Measurements from ENCODE around the gene OR2J2.
"Not testable (repeated sequence)": the region's sequence is repeated elsewhere in the genome, so short reads cannot be mapped to it uniquely, and the experiment has no call there.

The OR2J2 gene

GRCh38 chr6:29170607-29171006, at the start of gene OR2J2:
OR2J2 (plus strand) TSS chr6:29170907; CDS start chr6:29173636, 2,729 bp downstream.
- DNase-seq (ENCODE audit: low read depth) = not testable (repeated sequence)

DNA sequence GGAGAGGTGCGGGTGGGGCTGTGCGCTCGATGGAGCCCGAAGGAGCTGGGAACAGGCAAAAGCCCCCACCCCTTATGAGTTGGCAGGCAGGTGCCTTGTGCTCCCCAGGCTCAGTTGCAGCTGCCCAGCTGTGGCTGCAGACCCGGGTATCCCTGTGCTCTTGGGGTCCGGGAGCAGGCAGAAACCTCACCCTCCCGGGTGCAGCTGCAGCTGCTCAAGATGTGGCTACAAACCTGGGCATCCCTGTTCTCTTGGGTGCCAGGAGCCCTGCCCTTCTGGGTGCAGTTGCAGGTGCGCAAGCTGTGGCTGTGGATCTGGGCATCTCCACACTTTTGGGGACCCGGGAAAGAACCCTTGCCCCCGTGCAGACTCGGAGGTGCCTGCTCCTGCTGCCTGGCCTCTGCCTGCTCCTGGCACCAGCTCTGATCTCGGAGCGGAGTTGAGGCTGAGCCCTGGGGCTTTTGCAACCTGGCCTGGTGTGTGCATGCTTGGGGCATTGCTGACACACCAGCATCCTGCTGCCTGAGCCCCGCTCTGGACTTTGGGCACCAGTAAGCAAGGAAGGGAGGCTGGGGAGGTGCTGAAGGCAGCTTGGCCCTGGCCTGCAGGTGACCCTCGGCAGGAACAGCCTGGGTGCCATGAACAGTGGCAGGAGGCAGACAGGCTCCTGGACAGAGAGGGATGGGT, 41.2 kb upstream of the OR2J2 start:
- no peak for DNase-seq (ENCODE audit: low read depth)

GRCh38 chr6:29130644-29131043, 40.1 kb upstream of the OR2J2 start:
- DNase-seq (ENCODE audit: low read depth) = no peak

- DNase-seq (ENCODE audit: low read depth) = no peak
These were observed 39.0 kb upstream of the OR2J2 start for GRCh38 chr6:29131691-29132090.

GRCh38 chr6:29137724-29138123, 33.0 kb upstream of the OR2J2 start:
- DNase-seq (ENCODE audit: low read depth) = no peak

DNA sequence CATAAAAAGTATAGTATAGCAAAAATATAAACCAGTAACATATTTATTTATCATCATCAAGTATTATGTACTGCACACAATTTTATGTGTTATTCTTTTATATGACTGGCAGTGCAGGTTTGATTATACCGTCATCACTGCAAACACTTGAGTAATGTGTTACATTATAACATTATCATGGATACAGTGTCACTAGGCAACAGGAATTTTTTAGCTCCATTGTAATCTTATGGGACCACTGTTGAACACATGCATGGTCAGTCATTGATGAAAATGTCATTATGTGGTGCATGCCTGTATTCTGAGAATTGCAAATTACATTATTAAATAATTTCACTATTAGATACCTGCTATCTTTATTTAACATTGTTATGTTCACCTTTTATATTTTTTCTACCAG, 29.1 kb upstream of the OR2J2 start:
- no peak for DNase-seq (ENCODE audit: low read depth)

- DNase-seq (ENCODE audit: low read depth) = no peak
These were observed 28.4 kb upstream of the OR2J2 start for GRCh38 chr6:29142309-29142708.

- no peak for DNase-seq (ENCODE audit: low read depth)
These were observed 24.5 kb upstream of the OR2J2 start for GRCh38 chr6:29146179-29146578.

- DNase-seq (ENCODE audit: low read depth) = no peak
These were observed 23.6 kb upstream of the OR2J2 start for GRCh38 chr6:29147074-29147473.

DNA sequence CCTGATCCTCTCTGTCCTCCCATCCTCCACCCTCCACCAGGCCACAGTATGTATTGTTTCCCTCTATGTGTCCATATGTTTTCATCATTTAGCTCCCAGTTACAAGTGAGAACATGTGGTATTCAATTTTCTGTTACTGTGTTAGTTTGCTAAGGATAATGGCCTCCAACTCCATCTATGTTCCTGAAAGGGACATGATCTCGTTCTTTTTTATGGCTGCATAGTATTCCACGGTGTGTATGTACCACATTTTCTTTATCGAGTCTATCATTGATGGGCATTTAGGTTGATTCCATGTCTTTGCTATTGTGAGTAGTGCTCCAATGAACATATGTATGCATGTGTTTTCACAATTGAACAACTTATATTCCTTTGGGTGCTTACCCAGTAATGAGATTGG, 21.3 kb upstream of the OR2J2 start:
- not testable (repeated sequence) for DNase-seq (ENCODE audit: low read depth)

DNA sequence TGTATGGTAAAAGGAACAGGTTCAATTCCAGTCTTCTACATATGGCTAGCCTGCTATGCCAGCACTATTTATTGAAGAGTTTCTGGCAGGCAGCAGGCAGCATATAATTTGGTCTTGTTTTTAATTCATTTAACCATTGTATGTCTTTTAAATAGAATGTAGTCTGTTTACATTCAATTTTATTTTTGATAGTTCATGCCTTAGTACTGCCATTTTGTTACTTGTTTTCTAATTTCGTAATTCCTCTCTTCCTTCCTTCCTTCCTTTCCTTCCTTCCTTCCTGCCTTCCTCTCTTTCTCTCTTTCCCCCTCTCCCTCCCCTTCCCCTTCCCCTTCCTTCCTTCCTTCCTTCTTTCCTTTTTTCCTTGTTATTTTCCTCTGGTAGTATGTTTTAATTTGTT, 17.6 kb upstream of the OR2J2 start:
- DNase-seq (ENCODE audit: low read depth) = no peak

- not testable (repeated sequence) for DNase-seq (ENCODE audit: low read depth)
These were observed 15.5 kb upstream of the OR2J2 start for GRCh38 chr6:29155182-29155581.

GRCh38 chr6:29159922-29160321, 10.8 kb upstream of the OR2J2 start:
- not testable (repeated sequence) for DNase-seq (ENCODE audit: low read depth)

DNA sequence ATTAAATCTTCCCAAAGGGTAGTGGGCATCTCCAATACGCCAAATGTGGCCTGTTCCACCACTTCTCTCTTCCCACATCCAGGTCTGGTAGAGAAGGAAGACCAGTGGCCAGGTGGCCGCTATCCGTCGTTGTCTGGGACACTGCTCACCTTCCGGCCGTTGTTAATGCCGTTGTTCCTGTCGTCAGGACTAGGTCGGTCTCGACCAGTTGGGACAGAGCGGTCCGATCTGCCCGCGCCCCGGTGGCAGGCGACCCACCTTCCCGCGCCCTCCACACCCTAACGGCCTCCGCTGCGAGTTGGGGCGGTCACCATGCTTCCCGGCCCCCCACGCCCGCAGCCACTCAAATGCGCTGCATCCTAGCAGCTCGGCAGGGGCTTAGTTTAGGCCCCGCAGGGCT, 5.1 kb upstream of the OR2J2 start:
- not testable (repeated sequence) for DNase-seq (ENCODE audit: low read depth)

DNA sequence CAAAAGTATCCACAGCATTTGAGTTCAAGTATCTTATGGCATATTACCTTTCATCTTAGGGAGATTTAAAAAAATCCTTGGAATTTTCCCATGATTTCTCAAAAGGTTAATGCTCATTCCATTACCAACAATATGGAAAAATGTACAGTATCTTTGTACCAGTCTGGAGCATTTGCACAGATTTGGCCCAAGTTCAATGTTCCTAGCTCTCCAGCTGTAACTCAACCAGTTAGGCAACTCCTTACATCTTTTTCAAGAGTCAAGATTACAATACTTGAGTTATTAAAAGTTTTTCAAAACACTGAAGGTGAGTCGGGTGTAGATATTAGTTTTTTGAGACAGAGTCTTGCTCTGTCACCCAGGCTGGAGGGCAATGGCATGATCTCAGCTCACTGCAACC, 1.0 kb downstream of the OR2J2 start:
- DNase-seq (ENCODE audit: low read depth) = no peak

DNA sequence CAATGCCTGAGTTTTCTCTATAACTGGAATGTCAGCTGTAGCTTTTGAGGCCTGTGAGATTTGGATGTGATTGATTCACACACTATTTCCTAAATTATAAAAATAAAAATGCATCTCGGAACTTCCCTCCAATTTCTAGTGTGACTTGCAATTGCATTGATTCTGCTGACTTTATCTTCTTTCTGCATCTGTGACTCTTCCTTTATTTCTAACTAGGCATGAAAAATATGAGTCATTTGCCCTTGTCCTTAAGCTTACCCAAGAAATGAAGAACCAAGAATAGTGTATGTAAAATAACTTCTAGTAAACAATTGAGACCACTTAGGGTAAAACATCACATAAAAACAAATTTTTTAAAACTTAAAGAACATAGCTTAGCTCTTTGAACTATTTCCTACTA, 12.9 kb downstream of the OR2J2 start:
- DNase-seq (ENCODE audit: low read depth) = no peak

- DNase-seq (ENCODE audit: low read depth) = not testable (repeated sequence)
These were observed 18.0 kb downstream of the OR2J2 start for GRCh38 chr6:29188659-29189058.

DNA sequence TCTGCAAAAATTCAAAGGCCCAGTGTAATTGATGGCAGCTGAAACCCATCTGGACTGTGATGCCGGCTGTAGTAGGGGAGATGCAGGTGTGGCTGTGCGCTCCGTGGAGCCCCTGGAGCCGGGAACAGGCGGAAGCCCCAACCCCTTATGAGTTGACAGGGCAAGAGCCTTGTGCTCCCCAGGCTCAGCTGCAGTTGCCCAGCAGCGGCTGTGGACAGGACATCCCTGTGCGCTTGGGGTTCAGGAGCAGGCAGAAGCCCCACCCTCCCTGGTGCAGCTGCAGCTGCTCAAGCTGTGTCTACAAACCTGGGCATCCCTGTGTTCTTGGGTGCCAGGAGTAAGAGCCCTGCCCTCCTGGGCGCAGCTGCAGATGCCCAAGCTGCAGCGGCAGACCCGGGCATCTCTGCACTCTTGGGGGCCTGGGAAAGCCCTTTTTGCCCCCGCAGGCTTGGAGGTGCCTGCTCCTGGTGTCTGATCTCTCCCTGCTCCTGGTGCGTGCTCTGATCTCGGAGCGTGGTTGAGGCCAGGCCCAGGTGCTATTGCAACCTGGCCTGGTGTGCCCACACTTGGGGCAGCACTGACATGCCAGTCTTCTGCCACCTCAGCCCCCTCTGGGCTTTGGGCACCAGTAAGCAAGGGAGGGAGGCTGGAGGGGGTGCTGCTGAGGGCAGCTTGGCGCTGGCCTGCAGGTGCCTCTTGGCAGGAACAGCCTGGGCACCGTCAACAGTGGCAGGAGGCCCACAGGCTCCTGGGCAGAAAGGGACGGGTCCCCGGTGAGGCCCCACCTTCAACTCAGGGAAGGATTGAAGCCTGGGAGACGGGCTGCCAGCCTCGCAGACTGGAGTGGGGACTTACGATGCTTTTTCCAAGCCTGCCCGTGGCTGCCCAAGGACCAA, 30.3 kb downstream of the OR2J2 start:
- DNase-seq (ENCODE audit: low read depth) = no peak

- no peak for DNase-seq (ENCODE audit: low read depth)
These were observed 31.3 kb downstream of the OR2J2 start for GRCh38 chr6:29201966-29202365.

DNA sequence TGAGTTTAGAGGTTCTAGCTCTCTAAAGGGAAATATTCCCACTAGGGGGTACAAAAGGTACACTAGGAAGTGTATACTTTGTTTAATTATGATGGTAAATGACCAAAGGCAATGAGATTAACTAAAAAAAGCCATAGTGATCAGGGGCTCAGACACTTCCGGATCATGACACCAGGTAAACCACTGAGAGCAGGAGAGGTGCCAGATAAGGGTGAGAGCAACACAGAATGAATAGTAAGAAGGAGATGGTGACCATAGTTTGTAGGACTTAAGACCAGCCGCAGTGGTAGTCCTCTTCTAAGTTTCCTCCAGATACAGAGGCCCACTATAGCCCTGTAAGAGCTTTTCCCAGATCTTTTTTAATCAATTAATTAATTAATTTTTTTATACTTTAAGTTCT, 40.8 kb downstream of the OR2J2 start:
- no peak for DNase-seq (ENCODE audit: low read depth)

- no peak for DNase-seq (ENCODE audit: low read depth)
These were observed 45.8 kb downstream of the OR2J2 start for GRCh38 chr6:29216528-29216927.

- DNase-seq (ENCODE audit: low read depth) = not testable (repeated sequence)
These were observed 46.5 kb downstream of the OR2J2 start for GRCh38 chr6:29217242-29217641.

DNA sequence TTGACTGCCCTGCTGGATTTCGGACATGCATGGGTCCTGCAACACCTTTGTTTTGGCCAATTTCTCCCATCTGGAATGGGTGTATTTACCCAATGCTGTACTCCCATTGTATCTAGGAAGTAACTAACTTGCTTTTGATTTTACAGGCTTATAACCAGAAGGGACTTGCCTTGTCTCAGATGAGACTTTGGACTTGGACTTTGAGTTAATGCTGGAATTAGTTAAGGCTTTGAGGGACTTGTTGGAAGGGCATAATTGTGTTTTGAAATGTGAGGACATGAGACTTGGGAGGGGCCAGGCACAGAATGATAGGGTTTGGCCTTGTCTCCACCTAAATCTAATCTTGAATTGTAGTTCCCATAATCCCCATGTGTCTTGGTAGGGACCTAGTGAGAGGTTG, 47.3 kb downstream of the OR2J2 start:
- DNase-seq (ENCODE audit: low read depth) = not testable (repeated sequence)

All from stimulated activated CD8-positive, alpha-beta memory T cell treated with anti-CD3 and anti-CD28 coated beads, Interleukin-15, amount 100 ng/mL, for 1 hour (primary cell).